Stimulated activated CD8-positive, alpha-beta memory T cell treated with anti-CD3 and anti-CD28 coated beads, Interleukin-4, amount 100 ng/mL, for 24 hours (primary cell): Measurements from ENCODE around the gene SPOUT1.

Source experiments
- DNase-seq: peaks from one replicate; pipeline ENCODE4 v3.0.0-alpha.2; 2020; ENCODE audit warnings: low read depth

Gene SPOUT1

GRCh38 chr9:128771745-128772519 lies 57.7 kb downstream of the SPOUT1 start, which contains the start of gene ZER1:
ZER1 (minus strand) TSS chr9:128771927; CDS start chr9:128755565, 16,362 bp downstream.
- peak; percentile 91 for DNase-seq

- DNase-seq = no peak
Observed at GRCh38 chr9:128771094-128771721, 58.4 kb downstream of the SPOUT1 start.

DNA sequence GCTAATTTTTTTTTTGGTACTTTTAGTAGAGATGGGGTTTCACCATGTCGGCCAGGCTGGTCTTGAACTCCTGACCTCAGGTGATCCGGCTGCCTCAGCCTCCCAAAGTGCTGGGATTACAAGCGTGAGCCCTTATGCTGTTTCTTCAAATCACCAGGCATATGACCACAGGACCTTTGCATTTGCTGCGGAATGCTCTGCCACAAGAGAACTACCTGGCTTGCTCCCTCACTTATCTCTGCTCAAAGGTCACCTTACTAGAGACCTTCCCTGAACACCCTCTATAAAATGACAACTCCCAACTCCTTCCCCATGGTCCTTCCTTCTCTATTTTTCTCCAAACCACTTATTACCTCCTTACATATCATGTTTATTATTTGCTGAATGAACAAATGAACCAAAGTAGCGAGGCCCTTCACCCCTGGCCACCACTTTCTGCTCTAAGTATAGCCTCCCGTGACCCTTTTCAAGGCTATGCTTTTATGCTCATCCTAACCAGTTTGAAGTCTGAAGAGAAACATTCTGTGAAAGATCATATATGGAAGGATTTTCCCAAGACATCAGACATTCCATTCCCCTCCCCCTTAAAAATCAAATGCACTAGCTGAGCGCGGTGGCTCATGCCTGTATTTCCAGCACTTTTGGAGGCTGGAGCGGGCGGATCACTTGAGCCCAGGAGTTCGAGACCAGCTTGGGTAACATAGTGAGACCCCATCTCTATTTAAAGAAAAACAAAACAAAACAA lies 59.1 kb downstream of the SPOUT1 start:
- DNase-seq = no peak
